GM10248 (cell line): ENCODE results near the gene TNKS2.

ENCODE experiments used
- CTCF ChIA-PET: fragments of 300-600 bp; sonication (Branson Sonifier 250); formaldehyde crosslinking; extraction: SDS; loops from one replicate; lab custom pipeline; 2021; ENCODE audit warnings: antibody characterized with exemption; lab: Yijun Ruan, JAX
- POLR2A ChIA-PET: fragments of 350-650 bp; sonication (Branson Sonifier 250); formaldehyde crosslinking; extraction: SDS; loops from one replicate; lab custom pipeline; 2020; ENCODE audit warnings: antibody characterized with exemption; lab: Yijun Ruan, JAX
- DNase-seq: peaks from one replicate; pipeline ENCODE4 v3.0.0; 2012; ENCODE audit errors: extremely low spot score
- TF ChIP-seq, protein P1 (sequence below): IDR thresholded peaks from 2 replicates; pipeline ENCODE4 v1.5.1; 2012; ENCODE audit warnings: mild to moderate bottlenecking, low read depth; ENCODE audit errors: extremely low read depth, missing control alignments, control extremely low read depth

The TNKS2 gene

DNA sequence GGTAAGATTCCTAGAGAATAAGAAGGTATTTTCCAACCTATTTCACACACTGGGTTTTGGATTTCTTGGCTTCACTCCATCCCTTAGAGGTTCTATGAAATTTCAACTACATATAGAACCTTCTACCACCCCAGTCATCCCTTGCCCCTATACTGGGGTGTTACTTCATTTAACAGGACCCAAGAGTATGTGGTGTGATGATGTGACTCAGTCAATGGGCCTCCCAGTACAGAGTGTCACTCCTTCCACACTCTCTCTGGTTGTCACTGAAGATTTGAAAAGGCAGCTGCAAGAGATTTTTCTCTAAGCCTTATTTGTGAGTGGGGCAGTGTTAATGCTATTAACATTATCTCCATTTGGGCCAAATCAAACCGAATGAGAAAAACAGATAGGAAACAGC is 77.6 kb downstream of the TNKS2 start:
- CTCF ChIA-PET: no interaction called here
- TF ChIP-seq, protein P1, sequence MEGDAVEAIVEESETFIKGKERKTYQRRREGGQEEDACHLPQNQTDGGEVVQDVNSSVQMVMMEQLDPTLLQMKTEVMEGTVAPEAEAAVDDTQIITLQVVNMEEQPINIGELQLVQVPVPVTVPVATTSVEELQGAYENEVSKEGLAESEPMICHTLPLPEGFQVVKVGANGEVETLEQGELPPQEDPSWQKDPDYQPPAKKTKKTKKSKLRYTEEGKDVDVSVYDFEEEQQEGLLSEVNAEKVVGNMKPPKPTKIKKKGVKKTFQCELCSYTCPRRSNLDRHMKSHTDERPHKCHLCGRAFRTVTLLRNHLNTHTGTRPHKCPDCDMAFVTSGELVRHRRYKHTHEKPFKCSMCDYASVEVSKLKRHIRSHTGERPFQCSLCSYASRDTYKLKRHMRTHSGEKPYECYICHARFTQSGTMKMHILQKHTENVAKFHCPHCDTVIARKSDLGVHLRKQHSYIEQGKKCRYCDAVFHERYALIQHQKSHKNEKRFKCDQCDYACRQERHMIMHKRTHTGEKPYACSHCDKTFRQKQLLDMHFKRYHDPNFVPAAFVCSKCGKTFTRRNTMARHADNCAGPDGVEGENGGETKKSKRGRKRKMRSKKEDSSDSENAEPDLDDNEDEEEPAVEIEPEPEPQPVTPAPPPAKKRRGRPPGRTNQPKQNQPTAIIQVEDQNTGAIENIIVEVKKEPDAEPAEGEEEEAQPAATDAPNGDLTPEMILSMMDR: no peak
- DNase-seq: no peak
- POLR2A ChIA-PET: no interaction called here

DNA sequence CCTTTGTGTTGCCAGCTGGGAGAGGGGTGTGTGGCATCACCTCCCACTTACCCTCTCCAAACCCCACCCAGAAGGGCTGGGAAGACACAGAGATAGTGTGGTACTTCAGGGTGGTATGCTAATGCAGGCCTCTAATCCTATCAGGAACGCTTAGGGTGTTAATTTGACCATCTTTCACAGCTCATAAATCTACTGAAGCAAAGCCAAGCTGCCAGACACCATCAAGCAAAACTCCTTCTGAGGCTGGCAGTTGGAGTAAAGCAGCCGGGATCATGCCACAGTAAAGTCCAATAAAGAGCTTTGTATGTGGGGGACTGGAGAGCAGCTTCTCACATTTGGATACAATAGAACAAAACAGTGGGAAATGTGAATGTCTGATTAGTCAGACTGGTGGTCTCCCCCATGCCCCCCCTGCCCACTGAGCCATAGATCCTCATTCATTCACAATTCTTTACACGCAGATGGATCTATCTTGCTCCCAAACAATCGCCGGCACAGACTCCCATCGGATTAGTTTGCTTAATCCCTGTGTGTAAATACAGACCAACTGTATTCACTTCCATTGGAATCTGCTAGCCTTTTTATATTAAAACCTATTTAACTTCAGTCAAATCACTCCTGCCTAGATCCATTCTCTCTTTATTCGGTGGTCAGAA is 81.4 kb downstream of the TNKS2 start:
- ChIA-PET POLR2A (no interaction called here), CTCF (interaction anchor here (1.5 kb wide), 1 partner anchor 23 kb away, joined by 3 read pairs; no protein-coding TSS in a partner anchor)
- TF ChIP-seq, protein P1: no peak

DNA sequence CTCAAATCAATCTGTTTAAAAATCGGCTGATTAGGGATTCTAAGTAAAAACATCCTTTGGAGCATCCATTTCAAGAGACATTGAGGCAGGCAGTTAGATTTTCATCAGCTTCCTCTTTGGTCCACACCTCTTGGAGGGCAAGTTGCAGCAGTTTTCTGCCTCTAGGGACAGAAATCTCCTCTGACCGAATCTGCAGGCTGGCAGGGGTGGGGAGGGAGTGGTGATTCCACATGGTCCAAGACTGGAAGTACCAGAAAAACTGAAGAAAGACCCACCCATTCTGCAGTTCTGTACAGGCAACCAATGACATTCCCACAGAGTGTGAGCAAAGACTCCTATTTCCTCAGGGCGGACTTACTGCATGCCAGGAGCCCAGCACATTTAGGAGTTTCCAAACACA is 82.1 kb downstream of the TNKS2 start:
- TF ChIP-seq, protein P1: no peak
- ChIA-PET POLR2A (no interaction called here), CTCF (interaction anchor here (1.5 kb wide), 1 partner anchor 23 kb away, joined by 3 read pairs; no protein-coding TSS in a partner anchor)
- DNase-seq: no peak

More for the DNA sequence above, 81.4 kb downstream of the TNKS2 start:
- DNase-seq: no peak

DNA sequence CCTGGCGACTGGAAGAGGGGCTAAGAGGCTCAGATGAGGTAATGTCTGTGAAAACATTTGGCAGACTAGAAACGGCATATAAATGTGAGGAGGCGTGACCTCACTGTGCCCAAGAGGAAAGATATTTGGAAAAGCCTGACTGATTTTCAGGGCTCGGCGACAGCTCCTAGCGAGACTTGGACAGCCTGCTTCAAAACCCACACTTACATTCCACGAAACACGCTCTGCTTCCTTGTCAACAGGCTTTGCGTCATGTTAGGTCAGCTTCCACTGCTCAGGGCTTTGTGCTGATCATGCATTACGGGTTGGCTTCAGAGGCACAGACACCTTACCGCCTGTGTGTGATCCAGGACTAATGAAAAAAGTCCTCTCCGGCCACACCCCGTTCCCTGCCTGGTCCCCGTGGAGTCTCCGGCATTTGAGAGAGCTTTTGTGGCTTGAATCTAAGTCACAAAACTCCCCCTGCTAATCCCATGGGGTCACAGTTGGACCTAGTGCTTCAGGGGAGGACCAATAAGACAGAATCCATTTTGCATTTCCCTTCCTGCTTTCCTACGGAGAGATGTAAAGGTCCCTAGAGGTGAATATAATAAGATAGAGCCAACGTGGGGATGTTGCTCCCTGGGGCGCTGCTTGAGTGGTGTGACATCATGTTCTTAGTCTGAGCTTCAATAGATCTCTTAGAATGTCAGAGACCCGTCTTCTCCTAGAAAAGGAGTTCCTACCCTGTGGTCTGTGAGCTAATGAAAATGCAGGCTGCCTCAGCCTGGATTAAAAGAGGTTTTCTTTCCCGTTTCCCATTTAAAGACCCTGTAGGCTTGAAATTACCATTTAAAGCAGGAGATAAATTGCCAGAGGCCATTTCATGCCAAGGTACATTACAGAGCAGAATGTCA is 85.6 kb downstream of the TNKS2 start:
- POLR2A ChIA-PET: no interaction called here
- TF ChIP-seq, protein P1: no peak
- DNase-seq: no peak
- CTCF ChIA-PET: interaction anchor here (0.6 kb wide), 1 partner anchor 497 kb away, joined by 3 read pairs; no protein-coding TSS in a partner anchor

DNA sequence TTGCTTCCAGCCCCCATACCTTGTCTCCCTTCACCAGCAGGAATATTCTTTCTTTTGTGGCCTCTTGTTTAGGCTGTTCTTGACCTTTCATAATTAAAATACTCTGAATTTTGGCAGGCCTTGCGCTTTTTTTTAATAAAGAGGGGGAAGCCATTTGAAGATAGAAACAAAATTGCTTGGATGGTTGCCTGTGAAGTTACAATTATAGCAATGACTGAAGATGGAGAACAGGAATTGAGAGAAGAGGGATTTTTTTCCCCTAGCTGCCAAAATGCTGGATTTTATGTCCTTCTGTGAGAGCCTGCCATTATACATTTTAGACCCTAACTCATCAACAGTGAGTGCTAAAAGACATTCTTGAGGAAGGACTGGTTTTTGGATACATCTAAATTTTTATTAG is 86.3 kb downstream of the TNKS2 start:
- ChIA-PET CTCF (no interaction called here), POLR2A (interaction anchor here (0.7 kb wide), 1 partner anchor 511 kb away, joined by 5 read pairs; no protein-coding TSS in a partner anchor)
- TF ChIP-seq, protein P1: no peak
- DNase-seq: no peak

DNA sequence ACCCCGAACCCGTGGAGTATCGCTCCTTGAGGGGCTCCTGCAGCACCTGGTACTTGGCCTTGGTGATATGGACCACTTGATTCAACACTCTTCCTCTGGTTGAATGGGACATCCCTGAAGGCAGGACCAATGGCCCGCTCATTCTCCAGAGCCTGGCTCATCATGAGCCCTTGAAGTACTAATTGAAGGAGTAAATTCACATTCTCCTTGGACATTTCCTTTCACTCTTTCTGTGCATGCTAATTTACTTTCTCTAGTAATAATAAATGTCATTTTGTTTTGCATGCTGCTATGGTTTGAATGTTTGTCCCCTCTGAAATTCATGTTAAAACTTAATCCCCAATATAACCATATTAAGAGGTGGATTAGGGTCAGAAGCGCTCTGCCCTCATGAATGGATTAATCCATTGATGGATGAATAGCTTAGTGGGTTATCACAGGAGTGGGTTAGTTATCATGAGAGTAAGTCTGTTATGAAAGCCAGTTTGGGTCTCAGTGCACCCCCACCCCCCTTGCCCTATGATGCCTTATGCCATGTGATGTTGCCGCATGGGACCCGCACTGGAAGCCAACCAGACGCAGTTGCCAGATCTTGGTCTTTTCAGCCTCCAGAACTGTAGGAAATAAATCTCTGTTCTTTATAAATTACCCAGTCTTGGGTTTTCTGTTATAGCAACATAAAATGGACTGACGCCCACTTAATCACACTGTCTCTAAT is 87.3 kb downstream of the TNKS2 start:
- CTCF ChIA-PET: no interaction called here
- no peak for DNase-seq
- TF ChIP-seq, protein P1: no peak
- POLR2A ChIA-PET: no interaction called here
